Stimulated activated naive CD8-positive, alpha-beta T cell treated with anti-CD3 and anti-CD28 coated beads, Interleukin-15, amount 100 ng/mL, for 72 hours (primary cell): ENCODE data around the gene TLNRD1.

ENCODE experiments used
- ATAC-seq: fragments of 150-1000 bp; cut with Tn5 transposase; 2 replicates; pipeline ENCODE4 v1.10.0; 2021; ENCODE audit warnings: mild to moderate bottlenecking, moderate library complexity
- DNase-seq, 2 donors: peaks; one replicate each; pipeline ENCODE4 v3.0.0; 2021 to 2022
- H3K27ac Mint-ChIP-seq, 2 donors: one replicate each; pipeline ENCODE4 v1.8.0; 2022; ENCODE audit warnings: mild to moderate bottlenecking in 2 of 2, mixed read lengths in 2 of 2, moderate library complexity in 2 of 2
- H3K27me3 Mint-ChIP-seq: one replicate; pipeline ENCODE4 v1.8.0; 2022; ENCODE audit warnings: mixed read lengths
- H3K4me1 Mint-ChIP-seq: one replicate; pipeline ENCODE4 v1.8.0; 2022; ENCODE audit warnings: mild to moderate bottlenecking, mixed read lengths
- H3K4me3 Mint-ChIP-seq, 2 donors: one replicate each; pipeline ENCODE4 v1.8.0; 2022; ENCODE audit warnings: mild to moderate bottlenecking in 2 of 2, mixed read lengths in 2 of 2, moderate library complexity in 1 of 2
- H3K9me3 Mint-ChIP-seq, 2 donors: one replicate each; pipeline ENCODE4 v1.8.0; 2022; ENCODE audit warnings: mixed read lengths in 2 of 2

The TLNRD1 gene

DNA sequence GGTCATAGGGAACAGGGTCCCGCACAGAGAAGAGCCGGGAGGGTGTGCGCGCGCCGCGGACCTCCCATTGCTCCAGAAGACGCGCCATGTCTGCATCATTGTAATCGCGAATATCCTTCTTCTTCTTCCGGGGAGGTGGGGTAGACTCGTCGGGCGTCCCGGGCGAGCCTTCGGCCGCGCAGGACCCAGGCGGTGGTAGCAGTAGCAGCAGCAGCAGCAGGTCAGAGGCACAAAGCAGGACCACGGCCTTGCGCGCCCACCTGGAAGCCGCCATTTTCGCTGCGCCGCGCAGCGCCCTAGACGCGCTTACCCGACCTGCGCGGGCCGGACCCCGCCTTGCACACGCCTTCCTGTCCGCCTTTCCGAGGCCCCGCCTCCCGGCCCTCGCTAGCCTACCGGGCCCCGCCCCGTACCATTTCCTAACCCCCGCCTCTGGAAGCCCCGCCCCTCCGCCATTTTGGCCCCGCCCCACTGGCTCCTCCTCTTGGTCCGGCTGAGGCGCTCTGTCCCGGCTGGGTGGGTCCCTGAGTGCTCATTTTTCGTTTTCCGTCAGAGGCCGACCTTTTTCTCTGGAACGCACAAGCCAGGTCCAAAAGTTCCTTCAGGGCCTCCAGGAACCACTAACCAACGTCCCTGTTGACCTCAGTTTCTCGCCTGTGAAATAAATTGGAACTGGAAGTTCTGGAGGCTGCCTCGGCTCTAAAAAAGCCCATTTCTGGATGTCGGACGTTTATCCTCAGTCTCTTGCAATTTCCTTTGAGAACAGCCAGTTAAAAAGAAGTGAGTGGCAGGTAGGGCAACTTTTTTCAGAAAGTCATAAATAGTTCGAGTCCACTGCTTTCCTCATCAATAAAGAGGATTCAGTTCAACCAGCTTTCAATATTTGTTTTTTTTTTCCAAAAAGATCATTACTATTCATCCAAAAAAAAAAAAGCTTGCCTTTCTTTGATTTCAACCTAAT is 10.9 kb upstream of the TLNRD1 start, which contains the start of gene MESD:
MESD (minus strand) TSS at position 302 of the 961 bp plus-strand sequence; CDS start at position 274, 28 bp downstream.
- DNase-seq (peak; percentile 93 to 95), ATAC-seq (peak; percentile 99)
- H3K27ac Mint-ChIP-seq: peak within 1 kb of the TSS; percentile 98 to 99
- H3K27me3 Mint-ChIP-seq: no peaks in the 10 kb centered on the region
- H3K4me1 Mint-ChIP-seq: peaks cover 53% of the 10 kb centered on the region
- peak within 1 kb of the TSS; percentile 96 to 97 for H3K4me3 Mint-ChIP-seq
- no peaks in the 10 kb centered on the region for H3K9me3 Mint-ChIP-seq

GRCh38 chr15:80990955-80991354 is 9.8 kb upstream of the TLNRD1 start:
- no peak for DNase-seq
- Mint-ChIP-seq H3K27ac (no peak overlapping the region), H3K9me3 (no peaks in the 10 kb centered on the region), H3K4me1 (peaks cover 44% of the 10 kb centered on the region), H3K4me3 (no peak overlapping the region), H3K27me3 (no peaks in the 10 kb centered on the region)
- ATAC-seq: no peak

DNA sequence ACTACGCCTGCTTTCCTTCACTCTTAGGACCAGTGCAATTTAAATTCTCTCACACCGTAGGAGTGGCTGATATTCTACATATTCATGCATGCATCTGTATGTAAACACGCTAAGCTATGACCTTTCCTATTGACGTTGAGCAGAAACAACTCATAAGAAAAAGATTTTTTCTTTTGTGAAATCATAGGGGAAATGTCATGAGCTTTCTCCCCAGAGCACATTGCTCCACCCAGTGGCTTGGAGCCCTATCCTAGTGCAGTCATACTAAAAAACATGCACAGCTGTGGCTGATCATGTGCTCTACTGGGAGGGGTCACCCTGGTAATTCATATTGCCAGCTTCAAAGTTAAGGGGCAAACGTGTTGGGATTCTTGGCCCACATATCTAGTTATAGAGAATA is 9.3 kb upstream of the TLNRD1 start:
- H3K9me3 Mint-ChIP-seq: no peaks in the 10 kb centered on the region
- DNase-seq (no peak), ATAC-seq (peak; percentile 33)
- no peak overlapping the region for H3K4me3 Mint-ChIP-seq
- H3K27ac Mint-ChIP-seq: no peak overlapping the region
- peaks cover 43% of the 10 kb centered on the region for H3K4me1 Mint-ChIP-seq
- H3K27me3 Mint-ChIP-seq: no peaks in the 10 kb centered on the region

- H3K4me3 Mint-ChIP-seq: no peak overlapping the region
- no peak for ATAC-seq
- no peak for DNase-seq
- no peaks in the 10 kb centered on the region for H3K9me3 Mint-ChIP-seq
- no peak overlapping the region for H3K27ac Mint-ChIP-seq
- peaks cover 37% of the 10 kb centered on the region for H3K4me1 Mint-ChIP-seq
- no peaks in the 10 kb centered on the region for H3K27me3 Mint-ChIP-seq
Observed at GRCh38 chr15:80992006-80992405, 8.7 kb upstream of the TLNRD1 start.

DNA sequence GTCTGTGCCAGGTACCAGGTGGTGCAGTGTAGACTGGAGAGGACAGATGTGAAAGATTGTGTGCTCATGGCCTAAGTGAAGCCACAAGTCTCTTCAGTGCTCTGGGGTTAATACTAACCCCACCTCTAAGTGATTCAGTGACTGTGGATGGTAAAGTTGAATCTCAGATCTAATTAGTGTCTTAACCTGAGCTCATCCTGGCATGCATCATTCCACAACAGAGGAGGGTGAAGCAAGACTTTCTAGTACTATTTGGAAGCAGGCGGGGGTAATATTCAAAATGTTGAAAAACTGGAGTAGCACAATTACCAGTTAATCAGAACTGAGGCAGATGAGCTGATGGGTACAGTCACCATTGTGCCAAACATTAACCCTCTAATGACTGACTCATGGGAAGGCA is 8.3 kb upstream of the TLNRD1 start:
- no peak overlapping the region for H3K4me3 Mint-ChIP-seq
- no peak for ATAC-seq
- H3K27me3 Mint-ChIP-seq: no peaks in the 10 kb centered on the region
- H3K9me3 Mint-ChIP-seq: no peaks in the 10 kb centered on the region
- H3K4me1 Mint-ChIP-seq: peaks cover 34% of the 10 kb centered on the region
- H3K27ac Mint-ChIP-seq: no peak overlapping the region
- no peak for DNase-seq

DNA sequence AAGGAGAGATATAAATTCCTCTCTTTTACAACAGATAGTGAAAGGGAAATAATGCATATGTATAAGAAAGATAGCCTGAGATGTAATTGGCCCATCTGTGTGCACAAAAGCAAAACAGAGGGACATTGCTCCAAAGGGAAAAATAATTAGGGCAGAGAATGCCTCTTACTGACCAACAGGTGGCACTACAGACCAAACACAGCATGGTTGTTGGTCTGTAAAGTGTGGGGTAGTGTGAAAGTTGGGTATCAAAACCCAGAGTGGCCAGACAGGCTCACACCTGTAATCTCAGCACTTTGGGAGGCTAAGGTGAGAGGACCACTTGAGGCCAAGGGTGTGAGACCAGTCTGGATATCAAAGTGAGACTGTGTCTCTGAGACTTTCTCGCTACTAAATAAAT is 4.5 kb upstream of the TLNRD1 start:
- H3K4me3 Mint-ChIP-seq: no peak overlapping the region
- H3K4me1 Mint-ChIP-seq: peaks cover 35% of the 10 kb centered on the region
- ATAC-seq (no peak), DNase-seq (no peak)
- H3K27ac Mint-ChIP-seq: no peak overlapping the region
- no peaks in the 10 kb centered on the region for H3K27me3 Mint-ChIP-seq
- no peaks in the 10 kb centered on the region for H3K9me3 Mint-ChIP-seq

DNA sequence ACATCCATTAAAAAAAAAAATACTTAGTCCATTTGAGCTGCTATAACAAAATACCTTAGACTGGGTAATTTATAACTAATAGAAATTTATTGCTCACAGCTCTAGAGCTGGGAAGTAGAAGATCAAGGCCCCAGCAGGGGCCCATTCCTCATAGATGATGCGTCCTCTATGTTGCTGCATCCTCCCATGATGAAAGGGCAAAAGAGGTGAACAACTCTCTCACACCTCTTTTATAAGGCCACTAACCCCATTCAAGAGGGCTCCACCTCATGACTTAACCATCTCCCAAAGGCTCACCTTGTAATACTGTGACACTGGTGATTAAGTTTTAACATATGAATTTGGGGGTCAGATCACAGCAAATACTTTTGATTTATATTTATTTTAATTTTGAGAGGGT is 3.0 kb upstream of the TLNRD1 start:
- no peak for ATAC-seq
- no peak overlapping the region for H3K27ac Mint-ChIP-seq
- H3K27me3 Mint-ChIP-seq: no peaks in the 10 kb centered on the region
- peaks cover 28% of the 10 kb centered on the region for H3K4me1 Mint-ChIP-seq
- no peak overlapping the region for H3K4me3 Mint-ChIP-seq
- no peaks in the 10 kb centered on the region for H3K9me3 Mint-ChIP-seq
- no peak for DNase-seq

GRCh38 chr15:80998251-80998650 is 2.5 kb upstream of the TLNRD1 start:
- peaks cover 32% of the 10 kb centered on the region for H3K4me1 Mint-ChIP-seq
- no peak overlapping the region for H3K4me3 Mint-ChIP-seq
- no peak overlapping the region for H3K27ac Mint-ChIP-seq
- H3K9me3 Mint-ChIP-seq: no peaks in the 10 kb centered on the region
- no peak for DNase-seq
- ATAC-seq: no peak
- no peaks in the 10 kb centered on the region for H3K27me3 Mint-ChIP-seq

- peak overlapping the region; percentile 95 to 98 for H3K4me3 Mint-ChIP-seq
- DNase-seq (peak; percentile 44 to 57), ATAC-seq (peak; percentile 9)
- H3K27me3 Mint-ChIP-seq: no peaks in the 10 kb centered on the region
- peaks cover 46% of the 10 kb centered on the region for H3K4me1 Mint-ChIP-seq
- H3K9me3 Mint-ChIP-seq: no peaks in the 10 kb centered on the region
- peak overlapping the region; percentile 63 to 98 for H3K27ac Mint-ChIP-seq
Observed at GRCh38 chr15:80999623-81000036, 1.1 kb upstream of the TLNRD1 start.

DNA sequence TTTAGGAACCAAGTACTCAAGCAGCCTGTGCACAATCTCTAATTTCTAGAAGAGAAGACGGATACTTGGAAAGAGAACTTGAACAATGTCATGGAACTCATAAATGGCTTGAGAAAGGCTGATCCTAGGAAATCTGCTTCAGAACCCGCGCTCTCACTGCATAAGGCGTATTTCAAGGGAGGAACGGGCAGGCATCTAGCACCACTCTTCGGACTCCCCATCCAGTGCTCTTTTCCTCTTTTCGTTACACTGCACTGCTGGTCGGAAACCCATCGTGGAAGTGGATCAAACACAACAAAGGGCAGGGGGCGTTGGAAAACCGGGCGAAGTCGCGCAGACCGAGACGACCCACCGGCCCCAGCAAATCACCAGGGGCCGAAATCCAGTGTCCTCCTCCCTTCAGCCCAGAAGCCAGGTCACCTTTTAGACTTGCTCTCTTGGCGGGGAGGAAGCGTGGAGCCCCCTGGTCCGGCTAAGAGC is 539 bp upstream of the TLNRD1 start:
- peaks cover 52% of the 10 kb centered on the region for H3K4me1 Mint-ChIP-seq
- peak in 1 of 2 donors; percentile 24 for DNase-seq

GRCh38 chr15:81001152-81002008 is 657 bp downstream of the TLNRD1 start:
- Mint-ChIP-seq H3K27me3 (no peaks in the 10 kb centered on the region), H3K27ac (peak overlapping the region; percentile 87 to 93), H3K4me1 (peaks cover 56% of the 10 kb centered on the region), H3K4me3 (peak overlapping the region; percentile 95 to 98), H3K9me3 (no peaks in the 10 kb centered on the region)
- peak; percentile 47 to 51 for DNase-seq
- peak; percentile 56 for ATAC-seq

More for the DNA sequence above, 539 bp upstream of the TLNRD1 start:
- ATAC-seq: no peak
- Mint-ChIP-seq H3K27ac (peak overlapping the region; percentile 92 to 98), H3K4me3 (peak overlapping the region; percentile 95 to 98), H3K9me3 (no peaks in the 10 kb centered on the region), H3K27me3 (no peaks in the 10 kb centered on the region)

- Mint-ChIP-seq H3K4me1 (peaks cover 61% of the 10 kb centered on the region), H3K27me3 (no peaks in the 10 kb centered on the region), H3K4me3 (peak overlapping the region; percentile 80 to 89), H3K27ac (no peak overlapping the region), H3K9me3 (no peaks in the 10 kb centered on the region)
- no peak for ATAC-seq
- no peak for DNase-seq
Observed at GRCh38 chr15:81002009-81002330, 1.2 kb downstream of the TLNRD1 start.

DNA sequence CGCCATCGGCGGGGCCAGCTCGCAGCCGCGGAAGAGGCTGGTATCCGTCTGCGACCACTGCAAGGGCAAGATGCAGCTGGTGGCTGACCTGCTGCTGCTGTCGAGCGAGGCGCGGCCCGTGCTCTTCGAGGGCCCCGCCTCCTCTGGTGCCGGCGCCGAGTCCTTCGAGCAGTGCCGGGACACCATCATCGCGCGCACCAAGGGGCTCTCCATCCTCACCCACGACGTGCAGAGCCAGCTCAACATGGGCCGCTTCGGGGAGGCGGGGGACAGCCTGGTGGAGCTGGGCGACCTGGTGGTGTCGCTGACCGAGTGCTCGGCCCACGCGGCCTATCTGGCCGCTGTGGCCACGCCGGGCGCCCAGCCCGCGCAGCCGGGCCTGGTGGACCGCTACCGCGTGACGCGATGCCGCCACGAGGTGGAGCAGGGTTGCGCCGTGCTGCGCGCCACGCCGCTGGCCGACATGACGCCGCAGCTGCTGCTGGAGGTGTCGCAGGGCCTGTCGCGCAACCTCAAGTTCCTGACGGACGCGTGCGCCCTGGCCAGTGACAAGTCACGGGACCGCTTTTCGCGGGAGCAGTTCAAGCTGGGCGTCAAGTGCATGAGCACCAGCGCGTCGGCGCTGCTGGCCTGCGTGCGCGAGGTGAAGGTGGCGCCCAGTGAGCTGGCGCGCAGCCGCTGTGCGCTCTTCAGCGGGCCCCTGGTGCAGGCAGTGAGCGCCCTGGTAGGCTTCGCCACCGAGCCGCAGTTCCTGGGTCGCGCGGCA is 1.8 kb downstream of the TLNRD1 start:
- ATAC-seq: no peak
- no peaks in the 10 kb centered on the region for H3K27me3 Mint-ChIP-seq
- H3K27ac Mint-ChIP-seq: peak overlapping the region in 1 of 2 donors; percentile 19
- peak overlapping the region; percentile 66 to 75 for H3K4me3 Mint-ChIP-seq
- peaks cover 66% of the 10 kb centered on the region for H3K4me1 Mint-ChIP-seq
- no peaks in the 10 kb centered on the region for H3K9me3 Mint-ChIP-seq
- no peak for DNase-seq

GRCh38 chr15:81003097-81003350 is 2.3 kb downstream of the TLNRD1 start:
- peak overlapping the region; percentile 66 to 75 for H3K4me3 Mint-ChIP-seq
- no peak for DNase-seq
- no peak overlapping the region for H3K27ac Mint-ChIP-seq
- no peaks in the 10 kb centered on the region for H3K27me3 Mint-ChIP-seq
- no peaks in the 10 kb centered on the region for H3K9me3 Mint-ChIP-seq
- peaks cover 71% of the 10 kb centered on the region for H3K4me1 Mint-ChIP-seq
- ATAC-seq: no peak

DNA sequence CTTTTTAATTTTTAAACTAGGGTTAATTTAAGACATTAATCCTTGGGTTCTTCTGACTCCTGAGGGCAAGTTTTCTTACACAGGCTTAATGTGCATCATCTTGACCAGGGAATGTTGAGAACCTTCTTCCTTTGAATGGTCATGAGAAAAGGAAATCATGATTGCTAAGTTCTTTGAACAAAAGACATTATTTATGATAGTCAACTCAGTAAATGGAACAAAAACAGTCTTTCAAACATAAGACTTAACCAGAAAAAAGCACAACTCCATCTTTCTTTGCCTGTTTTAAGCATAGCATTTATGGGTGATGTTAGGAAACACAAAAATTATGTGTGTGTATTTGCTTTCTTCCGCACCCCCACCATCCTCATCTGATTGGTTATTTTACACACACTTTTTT is 5.4 kb downstream of the TLNRD1 start:
- Mint-ChIP-seq H3K27me3 (no peaks in the 10 kb centered on the region), H3K4me3 (no peak overlapping the region), H3K27ac (no peak overlapping the region), H3K4me1 (peaks cover 75% of the 10 kb centered on the region), H3K9me3 (no peaks in the 10 kb centered on the region)
- DNase-seq (no peak), ATAC-seq (no peak)
